Activated B cell treated with CpG ODN at 0.5 μM for 24 hours (primary cell): ENCODE data around the gene RSPH1. TPM values are rescaled to one million over a fixed set of nuclear protein-coding genes. Genes with fewer than 3 reads are reported as not detected.

ENCODE experiments used
- ATAC-seq: fragments of 200-7000 bp; cut with Tn5 transposase; one replicate; pipeline ENCODE4 v1.10.0; 2021; ENCODE audit warnings: low read depth, mild to moderate bottlenecking, moderate library complexity
- CTCF ChIA-PET: fragments of 350-600 bp; sonication (Branson Sonifier 250); formaldehyde crosslinking; loops from one replicate; lab custom pipeline; 2021; ENCODE audit warnings: antibody characterized with exemption; lab: Charles Lee
- POLR2A ChIA-PET: fragments of 350-600 bp; sonication (Branson Sonifier 250); formaldehyde crosslinking; loops from one replicate; lab custom pipeline; 2021; ENCODE audit warnings: antibody characterized with exemption; lab: Charles Lee
- DNase-seq: peaks from one replicate; pipeline ENCODE4 v3.0.0; 2022
- H3K27ac Mint-ChIP-seq: one replicate; pipeline ENCODE4 v1.8.0; 2020; ENCODE audit warnings: mixed read lengths
- H3K27me3 Mint-ChIP-seq: one replicate; pipeline ENCODE4 v1.8.0; 2021; ENCODE audit warnings: mixed read lengths
- H3K36me3 Mint-ChIP-seq: one replicate; pipeline ENCODE4 v1.8.0; 2021; ENCODE audit warnings: low read depth, mixed read lengths
- H3K4me1 Mint-ChIP-seq: one replicate; pipeline ENCODE4 v1.8.0; 2021; ENCODE audit warnings: mixed read lengths
- H3K4me3 Mint-ChIP-seq: one replicate; pipeline ENCODE4 v1.8.0; 2020; ENCODE audit warnings: mild to moderate bottlenecking, mixed read lengths
- H3K9me3 Mint-ChIP-seq: one replicate; pipeline ENCODE4 v1.8.0; 2020; ENCODE audit warnings: mixed read lengths
- CTCF ChIP-seq: fragments of 200-600 bp; IDR thresholded peaks from one replicate; pipeline ENCODE4 v1.8.0; 2022; ENCODE audit warnings: antibody characterized with exemption, mild to moderate bottlenecking
- intact Hi-C: fragments of 100-400 bp; cut with micrococcal nuclease; formaldehyde crosslinking; loops from one replicate; pipeline ENCODE4 v1.15.1; 2024
- total RNA-seq: library from RNA; stranded (reverse); gene quantifications from 2 replicates; pipeline ENCODE4 v1.2.3, GENCODE V29; 2022

The RSPH1 gene
- total RNA-seq, 1 donor from 2014 or later, result 0.38 TPM

GRCh38 chr21:42481169-42481568 is 14.9 kb downstream of the RSPH1 start:
- H3K4me3 Mint-ChIP-seq, result no peak overlapping the region
- no peak for ATAC-seq
- H3K27ac Mint-ChIP-seq, result no peak overlapping the region
- no peaks in the 10 kb centered on the region for H3K4me1 Mint-ChIP-seq
- POLR2A ChIA-PET, result no interaction called here
- no peak for DNase-seq
- intact Hi-C loops, result no loop called here
- peaks cover 9% of the 10 kb centered on the region for H3K27me3 Mint-ChIP-seq
- CTCF ChIA-PET, result no interaction called here
- H3K36me3 Mint-ChIP-seq, result no peaks in the 10 kb centered on the region
- H3K9me3 Mint-ChIP-seq, result no peaks in the 10 kb centered on the region
- no peak for TF ChIP-seq CTCF

GRCh38 chr21:42480736-42481135 is 15.3 kb downstream of the RSPH1 start:
- ATAC-seq, result no peak
- POLR2A ChIA-PET, result no interaction called here
- DNase-seq, result no peak
- no peak for TF ChIP-seq CTCF
- Mint-ChIP-seq H3K36me3 (no peaks in the 10 kb centered on the region), H3K27ac (no peak overlapping the region), H3K9me3 (no peaks in the 10 kb centered on the region), H3K4me3 (no peak overlapping the region), H3K27me3 (peaks cover 5% of the 10 kb centered on the region), H3K4me1 (no peaks in the 10 kb centered on the region)
- CTCF ChIA-PET, result no interaction called here
- intact Hi-C loops, result no loop called here

DNA sequence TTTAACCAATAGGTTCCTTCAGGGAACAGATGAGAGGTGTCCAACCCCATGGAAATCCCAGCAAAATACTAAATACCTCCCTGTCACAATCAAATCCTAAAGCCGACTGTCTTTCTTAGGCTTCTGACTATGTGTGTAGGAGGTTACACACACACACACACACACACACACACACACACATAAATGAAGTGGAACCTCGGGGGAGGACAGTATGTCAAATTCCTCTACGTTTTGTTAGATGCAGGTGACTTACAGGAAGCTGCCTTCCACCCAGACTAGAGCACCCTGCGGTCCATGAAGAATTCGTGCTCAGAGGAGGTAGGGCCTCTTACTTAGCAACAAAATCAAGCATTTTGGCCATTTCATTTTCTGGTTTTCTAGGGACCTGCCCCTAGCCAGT is 16.4 kb downstream of the RSPH1 start:
- ChIA-PET CTCF (no interaction called here), POLR2A (no interaction called here)
- intact Hi-C loops, result no loop called here
- no peaks in the 10 kb centered on the region for H3K36me3 Mint-ChIP-seq
- no peak for TF ChIP-seq CTCF
- H3K27me3 Mint-ChIP-seq, result peaks cover 4% of the 10 kb centered on the region
- no peak overlapping the region for H3K27ac Mint-ChIP-seq
- H3K4me3 Mint-ChIP-seq, result no peak overlapping the region
- ATAC-seq (no peak), DNase-seq (no peak)
- H3K4me1 Mint-ChIP-seq, result peaks cover 5% of the 10 kb centered on the region
- no peaks in the 10 kb centered on the region for H3K9me3 Mint-ChIP-seq

DNA sequence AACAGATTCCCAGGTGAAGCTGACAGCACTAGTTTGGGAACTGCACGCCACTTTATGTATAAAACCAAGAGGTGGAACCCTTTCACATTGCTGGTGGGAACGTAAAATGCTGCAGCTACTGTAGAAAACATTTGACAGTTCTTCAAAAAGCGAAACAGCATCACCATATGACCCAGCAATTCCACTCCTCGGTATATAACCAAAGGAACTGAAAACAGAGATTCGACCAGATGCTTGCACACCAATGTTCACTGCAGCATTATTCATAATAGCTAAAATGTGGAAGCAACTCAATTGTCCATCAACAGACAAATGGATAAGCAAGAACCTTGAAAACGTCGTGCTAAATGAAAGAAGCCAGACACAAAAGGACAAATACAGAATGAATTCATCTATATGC is 17.5 kb downstream of the RSPH1 start:
- intact Hi-C loops, result no loop called here
- H3K36me3 Mint-ChIP-seq, result no peaks in the 10 kb centered on the region
- peaks cover 13% of the 10 kb centered on the region for H3K4me1 Mint-ChIP-seq
- DNase-seq (no peak), ATAC-seq (no peak)
- ChIA-PET CTCF (interaction anchor here (0.7 to 1.5 kb wide), 2 partner anchors 11 to 48 kb away, joined by 3 to 4 read pairs; no protein-coding TSS in a partner anchor), POLR2A (no interaction called here)
- peaks cover 9% of the 10 kb centered on the region for H3K27me3 Mint-ChIP-seq
- no peak overlapping the region for H3K4me3 Mint-ChIP-seq
- H3K9me3 Mint-ChIP-seq, result no peaks in the 10 kb centered on the region
- no peak overlapping the region for H3K27ac Mint-ChIP-seq
- no peak for TF ChIP-seq CTCF

GRCh38 chr21:42476388-42477331 is 19.4 kb downstream of the RSPH1 start:
- no peak for DNase-seq
- Mint-ChIP-seq H3K9me3 (no peaks in the 10 kb centered on the region), H3K36me3 (no peaks in the 10 kb centered on the region), H3K4me3 (no peak overlapping the region), H3K4me1 (peaks cover 15% of the 10 kb centered on the region), H3K27ac (no peak overlapping the region), H3K27me3 (peaks cover 12% of the 10 kb centered on the region)
- CTCF ChIA-PET, result interaction anchor here (1.5 kb wide), 1 partner anchor 9 kb away, joined by 4 read pairs; no protein-coding TSS in a partner anchor
- POLR2A ChIA-PET, result no interaction called here
- no peak for TF ChIP-seq CTCF
- intact Hi-C loops, result no loop called here
- no peak for ATAC-seq
